B cell (primary cell): Measurements from ENCODE around the gene SPACA6.

Experiments used
- CTCF ChIP-seq: fragments of 200-600 bp; IDR thresholded peaks from one replicate; pipeline ENCODE4 v1.8.0; 2022; ENCODE audit warnings: antibody characterized with exemption, mild to moderate bottlenecking
- EZH2 ChIP-seq: IDR thresholded peaks from 2 replicates; pipeline ENCODE4 v1.6.1; 2012; ENCODE audit warnings: borderline replicate concordance, low read depth, mild to moderate bottlenecking, moderate library complexity, low read length; ENCODE audit not compliant: insufficient read depth, poor library complexity, severe bottlenecking

DNA sequence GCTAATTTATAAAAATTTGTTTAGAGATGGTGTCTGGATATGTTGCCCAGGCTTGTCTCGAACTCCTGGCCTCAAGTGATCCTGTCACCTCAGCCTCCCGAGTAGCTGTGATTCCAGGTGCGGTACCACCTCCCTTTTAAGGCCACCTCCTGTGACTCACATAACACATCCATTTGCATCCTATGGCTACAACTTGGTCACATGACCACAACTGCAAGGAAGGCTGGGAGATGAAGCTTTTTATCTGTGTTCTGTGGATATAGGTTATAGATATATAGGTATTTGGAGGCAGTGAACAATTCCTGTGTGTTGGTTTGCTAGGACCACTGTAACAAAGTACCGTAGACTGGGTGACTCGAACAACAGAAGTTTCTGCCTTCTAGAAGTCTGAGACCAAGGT lies 6.0 kb downstream of the SPACA6 start:
- TF ChIP-seq CTCF (no peak), EZH2 (no peak)
